G401.6 (cell line): ENCODE data around the gene RNF8.
"Not testable (repeated sequence)": the region's sequence is repeated elsewhere in the genome, so short reads cannot be mapped to it uniquely, and the experiment has no call there.

ENCODE experiments used
- FAIRE-seq: peaks from 2 replicates; lab custom pipeline; 2012; peaks lifted over from hg19 to GRCh38; lab: Jason Lieb, UNC

Gene RNF8

GRCh38 chr6:37399795-37400490, 46.2 kb downstream of the RNF8 start:
- no peak for FAIRE-seq

- not testable (repeated sequence) for FAIRE-seq
Measured at GRCh38 chr6:37401658-37402057, 47.9 kb downstream of the RNF8 start.

- FAIRE-seq, result no peak
Measured at GRCh38 chr6:37406726-37407341, 53.1 kb downstream of the RNF8 start.

- FAIRE-seq, result no peak
Measured at GRCh38 chr6:37407948-37408347, 54.2 kb downstream of the RNF8 start.

GRCh38 chr6:37409501-37409900, 55.7 kb downstream of the RNF8 start:
- no peak for FAIRE-seq

GRCh38 chr6:37417393-37417792, 63.6 kb downstream of the RNF8 start:
- FAIRE-seq, result no peak

GRCh38 chr6:37418722-37419121, 64.9 kb downstream of the RNF8 start:
- no peak for FAIRE-seq

- peak; percentile 50 for FAIRE-seq
Measured at GRCh38 chr6:37426058-37426944, 72.5 kb downstream of the RNF8 start.

- FAIRE-seq, result no peak
Measured at GRCh38 chr6:37426945-37427510, 73.2 kb downstream of the RNF8 start.

GRCh38 chr6:37429352-37429750, 75.6 kb downstream of the RNF8 start:
- FAIRE-seq, result no peak

GRCh38 chr6:37432590-37432915, 78.8 kb downstream of the RNF8 start:
- FAIRE-seq, result no peak

- FAIRE-seq, result peak; percentile 71
Measured at GRCh38 chr6:37432916-37433656, 79.3 kb downstream of the RNF8 start, which contains the start of gene CMTR1. Gene CMTR1, plus strand, starts transcription at chr6:37433221. Its CDS starts 2,409 bp downstream, at chr6:37435630.

GRCh38 chr6:37433657-37434271, 80.0 kb downstream of the RNF8 start:
- no peak for FAIRE-seq

GRCh38 chr6:37435373-37435772, 81.6 kb downstream of the RNF8 start:
- FAIRE-seq, result no peak

- FAIRE-seq, result no peak
Measured at GRCh38 chr6:37435816-37436215, 82.0 kb downstream of the RNF8 start.

GRCh38 chr6:37438930-37439329, 85.1 kb downstream of the RNF8 start:
- no peak for FAIRE-seq

- FAIRE-seq, result no peak
Measured at GRCh38 chr6:37441651-37442050, 87.9 kb downstream of the RNF8 start.

- FAIRE-seq, result no peak
Measured at GRCh38 chr6:37442416-37443215, 88.8 kb downstream of the RNF8 start.

- FAIRE-seq, result not testable (repeated sequence)
Measured at GRCh38 chr6:37443216-37443542, 89.4 kb downstream of the RNF8 start.
